GM15510 (cell line): Measurements from ENCODE around the gene TEX13D.

ENCODE experiments used
- POLR2A ChIP-seq: IDR thresholded peaks from 3 replicates; pipeline ENCODE4 v1.6.1; 2011; ENCODE audit warnings: borderline replicate concordance; ENCODE audit not compliant: insufficient read length; ENCODE audit errors: extremely low read depth

TEX13D gene

GRCh38 chrX:124332481-124333424 lies at the start of gene TEX13D:
TEX13D (plus strand) TSS chrX:124332660; CDS start chrX:124332918, 258 bp downstream.
- no peak for TF ChIP-seq POLR2A

- no peak for TF ChIP-seq POLR2A
These were observed 43.0 kb upstream of the TEX13D start for GRCh38 chrX:124289443-124289842.

- TF ChIP-seq POLR2A = no peak
These were observed 38.6 kb upstream of the TEX13D start for GRCh38 chrX:124293810-124294209.

GRCh38 chrX:124300405-124300804 lies 32.1 kb upstream of the TEX13D start:
- no peak for TF ChIP-seq POLR2A

GRCh38 chrX:124307253-124307907 lies 25.1 kb upstream of the TEX13D start:
- TF ChIP-seq POLR2A = no peak

GRCh38 chrX:124325732-124326131 lies 6.7 kb upstream of the TEX13D start:
- no peak for TF ChIP-seq POLR2A

- no peak for TF ChIP-seq POLR2A
These were observed 3.7 kb upstream of the TEX13D start for GRCh38 chrX:124328765-124329164.

GRCh38 chrX:124333862-124334261 lies 1.4 kb downstream of the TEX13D start:
- TF ChIP-seq POLR2A = no peak

GRCh38 chrX:124335598-124335997 lies 3.1 kb downstream of the TEX13D start:
- TF ChIP-seq POLR2A = no peak

- TF ChIP-seq POLR2A = no peak
These were observed 5.5 kb downstream of the TEX13D start for GRCh38 chrX:124337916-124338315.

- TF ChIP-seq POLR2A = no peak
These were observed 6.5 kb downstream of the TEX13D start for GRCh38 chrX:124338733-124339514.

GRCh38 chrX:124341396-124342132 lies 9.1 kb downstream of the TEX13D start:
- no peak for TF ChIP-seq POLR2A

- no peak for TF ChIP-seq POLR2A
These were observed 9.9 kb downstream of the TEX13D start for GRCh38 chrX:124342174-124342867.

- TF ChIP-seq POLR2A = no peak
These were observed 10.6 kb downstream of the TEX13D start for GRCh38 chrX:124343016-124343415.
